AG04450 (cell line): ENCODE measurements around the gene SCYL1. TPM values are rescaled to one million over a fixed set of nuclear protein-coding genes. Genes with fewer than 3 reads are reported as not detected.

Source experiments
- CTCF ChIA-PET: fragments of 300-600, 350-600 bp; formaldehyde crosslinking; extraction: SDS; loops from one replicate; lab custom pipeline; 2022; ENCODE audit warnings: antibody characterized with exemption, inconsistent platforms; lab: Charles Lee
- POLR2A ChIA-PET: fragments of 350-600 bp; formaldehyde crosslinking; extraction: SDS; loops from one replicate; lab custom pipeline; 2021; ENCODE audit warnings: antibody characterized with exemption, inconsistent platforms; lab: Yijun Ruan, JAX
- DNase-seq: peaks from one replicate; pipeline ENCODE4 v3.0.0-alpha.2; 2011; ENCODE audit warnings: low read depth, low spot score
- H3K27ac ChIP-seq: one replicate; pipeline ENCODE4 v1.5.1; 2012; ENCODE audit warnings: low read depth, low read length, control low read depth
- H3K27me3 ChIP-seq: one replicate; pipeline ENCODE4 v1.6.0; 2012; ENCODE audit warnings: low read length; ENCODE audit not compliant: control insufficient read depth, insufficient read depth
- H3K4me3 ChIP-seq: 2 replicates; pipeline ENCODE4 v1.5.1; 2011; ENCODE audit warnings: mild to moderate bottlenecking, low read depth, low read length, control low read depth
- H3K9me3 ChIP-seq: 2 replicates; pipeline ENCODE4 v1.5.1; 2012; ENCODE audit warnings: low read length; ENCODE audit not compliant: control insufficient read depth, insufficient read depth
- CTCF ChIP-seq: IDR thresholded peaks from 2 replicates; pipeline ENCODE4 v1.5.1; 2011; ENCODE audit warnings: low read depth, low read length, control low read depth, inconsistent platforms
- polyA plus RNA-seq: library from polyadenylated mRNA; depleted of rRNA; stranded (reverse); fragments of >200 nt; gene quantifications from 2 replicates; pipeline ENCODE4 v1.2.3, GENCODE V29; 2011

Gene SCYL1
- polyA plus RNA-seq, 1 experiment, result 60.9 TPM

GRCh38 chr11:65525546-65526480 is 930 bp downstream of the SCYL1 start:
- no peak for DNase-seq
- CTCF ChIA-PET, result interaction anchor here (0.6 to 1.4 kb wide), 4 partner anchors 69 to 250 kb away, joined by 3 to 6 read pairs (median 4); no protein-coding TSS in a partner anchor
- peak overlapping the region; percentile 92 for H3K4me3 ChIP-seq
- no peaks in the 10 kb centered on the region for H3K9me3 ChIP-seq
- POLR2A ChIA-PET, result interaction anchor here (0.6 to 2.5 kb wide), 14 partner anchors 8 to 264 kb away, joined by 3 to 13 read pairs (median 4); partner anchors contain the start of genes MALAT1, NEAT1, PCNX3 and POLA2
- TF ChIP-seq CTCF, result no peak
- H3K27ac ChIP-seq, result peak overlapping the region; percentile 61
- H3K27me3 ChIP-seq, result no peaks in the 10 kb centered on the region

DNA sequence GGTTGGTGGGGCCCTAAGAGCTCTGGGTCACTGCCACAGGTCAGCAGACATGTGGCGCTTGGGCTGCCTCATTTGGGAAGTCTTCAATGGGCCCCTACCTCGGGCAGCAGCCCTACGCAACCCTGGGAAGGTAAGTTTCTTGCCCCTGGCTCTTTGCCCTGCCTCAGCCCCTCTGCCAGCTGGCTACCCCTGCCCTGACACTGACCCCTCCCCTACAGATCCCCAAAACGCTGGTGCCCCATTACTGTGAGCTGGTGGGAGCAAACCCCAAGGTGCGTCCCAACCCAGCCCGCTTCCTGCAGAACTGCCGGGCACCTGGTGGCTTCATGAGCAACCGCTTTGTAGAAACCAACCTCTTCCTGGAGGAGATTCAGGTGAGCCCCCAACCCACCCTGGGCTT is 1.9 kb downstream of the SCYL1 start:
- TF ChIP-seq CTCF, result no peak
- POLR2A ChIA-PET, result no interaction called here
- CTCF ChIA-PET, result interaction anchor here (1.2 kb wide), 1 partner anchor 13 kb away, joined by 4 read pairs; no protein-coding TSS in a partner anchor
- no peaks in the 10 kb centered on the region for H3K27me3 ChIP-seq
- H3K27ac ChIP-seq, result no peak overlapping the region
- no peak for DNase-seq
- peak overlapping the region; percentile 92; the same call in 1 of the 2 replicates for H3K4me3 ChIP-seq
- H3K9me3 ChIP-seq, result no peaks in the 10 kb centered on the region

- H3K9me3 ChIP-seq, result no peaks in the 10 kb centered on the region
- no peaks in the 10 kb centered on the region for H3K27me3 ChIP-seq
- no peak for TF ChIP-seq CTCF
- H3K4me3 ChIP-seq, result no peak overlapping the region
- ChIA-PET POLR2A (interaction anchor here (1.0 kb wide), 1 partner anchor 11 kb away, joined by 3 read pairs; no protein-coding TSS in a partner anchor), CTCF (no interaction called here)
- DNase-seq, result no peak
- no peak overlapping the region for H3K27ac ChIP-seq
These were observed 4.0 kb downstream of the SCYL1 start for GRCh38 chr11:65528819-65529350.

- Histone ChIP-seq H3K27ac (no peak overlapping the region), H3K27me3 (no peaks in the 10 kb centered on the region), H3K4me3 (no peak overlapping the region), H3K9me3 (no peaks in the 10 kb centered on the region)
- TF ChIP-seq CTCF, result no peak
- CTCF ChIA-PET, result interaction anchor here (1.6 to 1.8 kb wide), 2 partner anchors 11 to 64 kb away, joined by 5 to 11 read pairs; no protein-coding TSS in a partner anchor
- POLR2A ChIA-PET, result interaction anchor here (0.6 to 1.0 kb wide), 2 partner anchors 11 to 161 kb away, joined by 3 read pairs; no protein-coding TSS in a partner anchor
- no peak for DNase-seq
These were observed 4.7 kb downstream of the SCYL1 start for GRCh38 chr11:65529475-65530156.
